SK-N-SH (cell line): ENCODE data around the gene BAZ1B. TPM values are rescaled to one million over a fixed set of nuclear protein-coding genes. Genes with fewer than 3 reads are reported as not detected.

Experiments
- CTCF ChIA-PET: fragments of 300-600, 350-600 bp; formaldehyde crosslinking; extraction: SDS; loops from one replicate; lab custom pipeline; 2021; lab: Yijun Ruan, JAX
- POLR2A ChIA-PET: fragments of 350-600 bp; sonication (Branson Sonifier 250); formaldehyde crosslinking; extraction: SDS; loops from one replicate; lab custom pipeline; 2020; ENCODE audit warnings: antibody characterized with exemption, inconsistent platforms; lab: Yijun Ruan, JAX
- DNase-seq: peaks from one replicate; pipeline ENCODE4 v3.0.0; 2012
- H2AFZ ChIP-seq: fragments of 200-600 bp; sonication (generic); 2 replicates; pipeline ENCODE4 v1.8.1; 2016; ENCODE audit warnings: antibody characterized with exemption, mild to moderate bottlenecking, low read depth
- H3F3A ChIP-seq: fragments of 200-600 bp; sonication (generic); replicated peaks from 2 replicates; pipeline ENCODE3; 2016; ENCODE audit warnings: antibody characterized with exemption, mild to moderate bottlenecking; ENCODE audit not compliant: insufficient read depth
- H3K27ac ChIP-seq, 2 experiments: fragments of 200-500 bp in 1 of 2; fragments of 200-600 bp in 1 of 2; sonication (Bioruptor generic) in 1 of 2; sonication (generic), shearing (Covaris generic) in 1 of 2; 2 replicates each; pipeline versions ENCODE4 v1.5.1 to v1.6.1; 2014 to 2016; ENCODE audit warnings: low read depth in 2 of 2, inconsistent platforms in 1 of 2, low read length in 1 of 2, mild to moderate bottlenecking in 1 of 2, mixed read lengths in 1 of 2
- H3K27me3 ChIP-seq: fragments of 200-600 bp; sonication (generic), shearing (Covaris generic); 2 replicates; pipeline ENCODE4 v1.6.1; 2016; ENCODE audit warnings: mixed run types; ENCODE audit not compliant: insufficient read depth
- H3K36me3 ChIP-seq, 2 experiments: fragments of 200-500 bp in 1 of 2; fragments of 200-600 bp in 1 of 2; sonication (Bioruptor generic) in 1 of 2; sonication (generic) in 1 of 2; replicated peaks in 1 of 2; 2 replicates each; pipeline versions ENCODE3 to v1.5.1; 2014 to 2016; ENCODE audit warnings: low read length in 1 of 2, mild to moderate bottlenecking in 1 of 2; ENCODE audit not compliant: insufficient read depth in 2 of 2, control insufficient read depth in 1 of 2
- H3K4me1 ChIP-seq, 2 experiments: fragments of 200-500 bp in 1 of 2; fragments of 200-600 bp in 1 of 2; sonication (Bioruptor generic) in 1 of 2; sonication (generic), shearing (Covaris generic) in 1 of 2; 2 replicates each; pipeline versions ENCODE4 v1.5.1 to v1.6.1; 2014 to 2016; ENCODE audit warnings: low read depth in 1 of 2, low read length in 1 of 2, mixed run types in 1 of 2; ENCODE audit not compliant: insufficient read depth in 2 of 2, control insufficient read depth in 1 of 2
- H3K4me2 ChIP-seq: fragments of 200-600 bp; sonication (generic), shearing (Covaris generic); 2 replicates; pipeline ENCODE4 v1.6.1; 2017; ENCODE audit warnings: mixed run types
- H3K4me3 ChIP-seq, 2 experiments: fragments of 200-500 bp in 1 of 2; fragments of 200-600 bp in 1 of 2; sonication (Bioruptor generic) in 1 of 2; sonication (generic), shearing (Covaris generic) in 1 of 2; 2 replicates each; pipeline versions ENCODE4 v1.5.1 to v1.8.1; 2014 to 2016; ENCODE audit warnings: low read depth in 2 of 2, inconsistent platforms in 1 of 2, low read length in 1 of 2, mild to moderate bottlenecking in 1 of 2, mixed read lengths in 1 of 2, moderate library complexity in 1 of 2
- H3K79me2 ChIP-seq: fragments of 200-600 bp; sonication (generic); 2 replicates; pipeline ENCODE4 v1.8.1; 2017; ENCODE audit warnings: mild to moderate bottlenecking; ENCODE audit not compliant: insufficient read depth
- H3K9ac ChIP-seq: fragments of 200-600 bp; sonication (generic); 2 replicates; pipeline ENCODE4 v1.6.1; 2017; ENCODE audit warnings: mixed run types
- H3K9me2 ChIP-seq: fragments of 200-600 bp; sonication (generic); 2 replicates; pipeline ENCODE4 v1.6.1; 2017; ENCODE audit warnings: mixed run types
- H3K9me3 ChIP-seq: fragments of 200-600 bp; sonication (generic); 2 replicates; pipeline ENCODE4 v1.6.1; 2017; ENCODE audit warnings: mixed run types, mild to moderate bottlenecking, moderate library complexity
- H4K20me1 ChIP-seq: fragments of 200-600 bp; sonication (generic); 2 replicates; pipeline ENCODE4 v1.6.1; 2017; ENCODE audit warnings: mild to moderate bottlenecking, mixed run types; ENCODE audit not compliant: insufficient read depth
- EP300 ChIP-seq, 2 experiments: IDR thresholded peaks; 2 replicates each; pipeline versions ENCODE4 v1.4.0 to v1.6.1; 2012; ENCODE audit warnings: borderline replicate concordance in 1 of 2, low read depth in 1 of 2, low read length in 1 of 2
- FOSL2 ChIP-seq: IDR thresholded peaks from 2 replicates; pipeline ENCODE4 v1.4.0; 2012; ENCODE audit warnings: low read depth, mild to moderate bottlenecking, moderate library complexity, borderline replicate concordance
- FOXJ3 ChIP-seq: sonication (generic); formaldehyde crosslinking; IDR thresholded peaks from 2 replicates; pipeline ENCODE4 v1.5.1; 2020; ENCODE audit warnings: mild to moderate bottlenecking, missing genetic modification reagents
- FOXM1 ChIP-seq: IDR thresholded peaks from 2 replicates; pipeline ENCODE4 v1.4.0; 2012; ENCODE audit warnings: low read depth, mild to moderate bottlenecking
- GABPA ChIP-seq: IDR thresholded peaks from 2 replicates; pipeline ENCODE4 v1.4.0; 2012; ENCODE audit warnings: low read depth, mild to moderate bottlenecking
- GATA2 ChIP-seq: sonication (generic); formaldehyde crosslinking; IDR thresholded peaks from 2 replicates; pipeline ENCODE4 v1.5.0; 2020; ENCODE audit warnings: mild to moderate bottlenecking, missing genetic modification reagents
- IRF3 ChIP-seq: fragments of 150-350 bp; IDR thresholded peaks from 2 replicates; pipeline ENCODE4 v1.6.1; 2016; ENCODE audit warnings: mild to moderate bottlenecking, low read depth, low read length
- MXI1 ChIP-seq: IDR thresholded peaks from 2 replicates; pipeline ENCODE4 v1.6.1; 2012; ENCODE audit warnings: mild to moderate bottlenecking, low read depth, low read length, improper control_type of control experiment
- NFIC ChIP-seq: IDR thresholded peaks from 2 replicates; pipeline ENCODE4 v1.4.0; 2012; ENCODE audit warnings: borderline replicate concordance
- NRF1 ChIP-seq: IDR thresholded peaks from 2 replicates; pipeline ENCODE4 v1.6.1; 2012; ENCODE audit warnings: low read depth, mild to moderate bottlenecking, low read length
- RCOR1 ChIP-seq: fragments of 150-350 bp; IDR thresholded peaks from 2 replicates; pipeline ENCODE4 v1.6.1; 2017; ENCODE audit warnings: antibody characterized with exemption, low read length
- RFX5 ChIP-seq: IDR thresholded peaks from 2 replicates; pipeline ENCODE4 v1.6.1; 2012; ENCODE audit warnings: mild to moderate bottlenecking, improper control_type of control experiment, low read length
- SMC3 ChIP-seq: IDR thresholded peaks from 2 replicates; pipeline ENCODE4 v1.6.1; 2012; ENCODE audit warnings: low read depth, low read length, improper control_type of control experiment
- USF1 ChIP-seq: IDR thresholded peaks from 2 replicates; pipeline ENCODE4 v1.4.0; 2012; ENCODE audit warnings: low read depth, borderline replicate concordance
- YY1 ChIP-seq: IDR thresholded peaks from 2 replicates; pipeline ENCODE4 v1.4.0; 2012; ENCODE audit warnings: low read depth, mild to moderate bottlenecking
- WGBS: methylation state at CpG from one replicate; pipeline ENCODE4 v1.1.6; 2017; ENCODE audit warnings: low lambda C conversion rate; 5-methylcytosine and 5-hydroxymethylcytosine counted together
- polyA plus RNA-seq, 3 experiments: library from polyadenylated mRNA; depleted of rRNA; stranded (reverse); fragments of >200 nt; gene quantifications; 2 replicates each; pipeline ENCODE4 v1.2.3, GENCODE V29; 2012
- TF ChIP-seq, protein P1 (sequence below): IDR thresholded peaks from 2 replicates; pipeline ENCODE4 v1.4.0; 2012; ENCODE audit warnings: low read depth, borderline replicate concordance
- TF ChIP-seq, protein P2 (sequence below): fragments of 150-350 bp; IDR thresholded peaks from 2 replicates; pipeline ENCODE4 v1.6.1; 2017; ENCODE audit warnings: antibody characterized with exemption, low read length, low read depth, borderline replicate concordance

BAZ1B gene
- polyA plus RNA-seq, 1 of the 3 experiments (the other 2 are of a cell fraction): 20.9 TPM

GRCh38 chr7:73438547-73439409, 83.3 kb downstream of the BAZ1B start:
- H3K36me3 ChIP-seq: peaks cover 29 to 46% of the 10 kb centered on the region in 2 experiments
- no peak overlapping the region for H3K4me3 ChIP-seq
- H3K4me2 ChIP-seq: no peak overlapping the region
- TF ChIP-seq MXI1 (no peak), RFX5 (0 out of 2 replicates have a peak, but pooled peaks have one; percentile 36)
- TF ChIP-seq, all 33 proteins: peak for 1
- peaks cover 26% of the 10 kb centered on the region for H3F3A ChIP-seq
- no peak overlapping the region for H3K27ac ChIP-seq
- no peak overlapping the region for H3K9ac ChIP-seq
- no peak overlapping the region for H2AFZ ChIP-seq
- H3K9me3 ChIP-seq: no peaks in the 10 kb centered on the region
- no peaks in the 10 kb centered on the region; the same call in 1 of the 2 replicates for H4K20me1 ChIP-seq
- POLR2A ChIA-PET: no interaction called here
- 86% methylated on average over 12 of the region's 16 CpGs for WGBS
- CTCF ChIA-PET: interaction anchor here (1.1 to 9.2 kb wide), 2 partner anchors 14 to 25 kb away, joined by 3 to 67 read pairs; no protein-coding TSS in a partner anchor
- H3K4me1 ChIP-seq: peaks cover 0 to 20% of the 10 kb centered on the region in 2 experiments; a peak in 1 of 4 replicates
- DNase-seq: no peak
- H3K9me2 ChIP-seq: no peaks in the 10 kb centered on the region
- H3K27me3 ChIP-seq: no peaks in the 10 kb centered on the region
- no peaks in the 10 kb centered on the region for H3K79me2 ChIP-seq

GRCh38 chr7:73437621-73438416, 84.3 kb downstream of the BAZ1B start:
- no peak overlapping the region for H3K4me3 ChIP-seq
- no peak overlapping the region for H2AFZ ChIP-seq
- no peaks in the 10 kb centered on the region; the same call in 1 of the 2 replicates for H4K20me1 ChIP-seq
- H3K9me3 ChIP-seq: no peaks in the 10 kb centered on the region
- POLR2A ChIA-PET: no interaction called here
- H3K4me2 ChIP-seq: no peak overlapping the region
- no peaks in the 10 kb centered on the region for H3K9me2 ChIP-seq
- H3K79me2 ChIP-seq: no peaks in the 10 kb centered on the region
- H3F3A ChIP-seq: peaks cover 26% of the 10 kb centered on the region
- DNase-seq: peak; percentile 57
- no peaks in the 10 kb centered on the region for H3K27me3 ChIP-seq
- TF ChIP-seq RFX5: no peak
- no peak for TF ChIP-seq EP300 (IDR thresholded peaks at IDR 0.05; ENCODE audit: borderline replicate concordance in 1 of 2, low read depth in 1 of 2, low read length in 1 of 2)
- no peak for TF ChIP-seq NRF1
- TF ChIP-seq GATA2 (CRISPR knock-in tag): no peak
- TF ChIP-seq MXI1: no peak
- no peak for TF ChIP-seq IRF3
- TF ChIP-seq FOXJ3 (CRISPR knock-in tag): no peak
- TF ChIP-seq USF1: no peak
- TF ChIP-seq GABPA: no peak
- no peak for TF ChIP-seq FOSL2
- TF ChIP-seq NFIC: no peak
- TF ChIP-seq, protein P1, sequence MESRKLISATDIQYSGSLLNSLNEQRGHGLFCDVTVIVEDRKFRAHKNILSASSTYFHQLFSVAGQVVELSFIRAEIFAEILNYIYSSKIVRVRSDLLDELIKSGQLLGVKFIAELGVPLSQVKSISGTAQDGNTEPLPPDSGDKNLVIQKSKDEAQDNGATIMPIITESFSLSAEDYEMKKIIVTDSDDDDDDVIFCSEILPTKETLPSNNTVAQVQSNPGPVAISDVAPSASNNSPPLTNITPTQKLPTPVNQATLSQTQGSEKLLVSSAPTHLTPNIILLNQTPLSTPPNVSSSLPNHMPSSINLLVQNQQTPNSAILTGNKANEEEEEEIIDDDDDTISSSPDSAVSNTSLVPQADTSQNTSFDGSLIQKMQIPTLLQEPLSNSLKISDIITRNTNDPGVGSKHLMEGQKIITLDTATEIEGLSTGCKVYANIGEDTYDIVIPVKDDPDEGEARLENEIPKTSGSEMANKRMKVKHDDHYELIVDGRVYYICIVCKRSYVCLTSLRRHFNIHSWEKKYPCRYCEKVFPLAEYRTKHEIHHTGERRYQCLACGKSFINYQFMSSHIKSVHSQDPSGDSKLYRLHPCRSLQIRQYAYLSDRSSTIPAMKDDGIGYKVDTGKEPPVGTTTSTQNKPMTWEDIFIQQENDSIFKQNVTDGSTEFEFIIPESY: no peak
- no peak for TF ChIP-seq YY1
- TF ChIP-seq, protein P2, sequence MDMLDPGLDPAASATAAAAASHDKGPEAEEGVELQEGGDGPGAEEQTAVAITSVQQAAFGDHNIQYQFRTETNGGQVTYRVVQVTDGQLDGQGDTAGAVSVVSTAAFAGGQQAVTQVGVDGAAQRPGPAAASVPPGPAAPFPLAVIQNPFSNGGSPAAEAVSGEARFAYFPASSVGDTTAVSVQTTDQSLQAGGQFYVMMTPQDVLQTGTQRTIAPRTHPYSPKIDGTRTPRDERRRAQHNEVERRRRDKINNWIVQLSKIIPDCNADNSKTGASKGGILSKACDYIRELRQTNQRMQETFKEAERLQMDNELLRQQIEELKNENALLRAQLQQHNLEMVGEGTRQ: no peak
- no peak for TF ChIP-seq RCOR1
- TF ChIP-seq SMC3: no peak
- TF ChIP-seq FOXM1: no peak
- CTCF ChIA-PET: interaction anchor here (3.7 to 9.2 kb wide), 2 partner anchors 9 to 15 kb away, joined by 22 to 67 read pairs; no protein-coding TSS in a partner anchor
- no peak overlapping the region for H3K9ac ChIP-seq
- peaks cover 20 to 36% of the 10 kb centered on the region in 2 experiments for H3K36me3 ChIP-seq
- WGBS: 87% methylated on average over 16 of the region's 16 CpGs
- H3K27ac ChIP-seq: peak overlapping the region in 1 of 2 experiments; percentile 39; a peak in 1 of 4 replicates
- H3K4me1 ChIP-seq: peaks cover 0 to 20% of the 10 kb centered on the region in 2 experiments; a peak in 1 of 4 replicates
